ENCODE data around the gene EXOC4.

EXOC4 gene

GRCh38 chr7:133712544-133712943 is 459.7 kb downstream of the EXOC4 start:
- no peak for TF ChIP-seq POLR2AphosphoS5 (IDR thresholded peaks at IDR 0.05; ENCODE audit: borderline replicate concordance, low read depth, low read length)
- no peak for TF ChIP-seq EZH2 (IDR thresholded peaks at IDR 0.05)
- no peak for TF ChIP-seq FOXP2 (optimal IDR thresholded peaks at IDR 0.05; ENCODE audit: control extremely low read depth, extremely low read length, insufficient read depth)
- no peak for DNase-seq (ENCODE audit: low read depth, low spot score)
- Histone ChIP-seq H3K9ac (ENCODE audit: insufficient read length) (no peak overlapping the region), H3K27ac (no peak overlapping the region), H3K36me3 (ENCODE audit: insufficient read depth, low read length) (no peaks in the 10 kb centered on the region), H3K9me3 (ENCODE audit: low read depth, low read length) (no peaks in the 10 kb centered on the region), H3K4me3 (no peak overlapping the region)

- H3K36me3 ChIP-seq (ENCODE audit: insufficient read depth, low read length): no peaks in the 10 kb centered on the region
- H3K4me3 ChIP-seq: no peak overlapping the region
- H3K9me3 ChIP-seq (ENCODE audit: low read depth, low read length): no peaks in the 10 kb centered on the region
- no peak overlapping the region for H3K9ac ChIP-seq (ENCODE audit: insufficient read length)
- no peak for TF ChIP-seq FOXP2 (optimal IDR thresholded peaks at IDR 0.05; ENCODE audit: control extremely low read depth, extremely low read length, insufficient read depth)
- no peak for TF ChIP-seq EZH2 (IDR thresholded peaks at IDR 0.05)
- TF ChIP-seq POLR2AphosphoS5 (IDR thresholded peaks at IDR 0.05; ENCODE audit: borderline replicate concordance, low read depth, low read length): no peak
- DNase-seq (ENCODE audit: low read depth, low spot score): no peak
- H3K27ac ChIP-seq: no peak overlapping the region
These were observed 461.8 kb downstream of the EXOC4 start for GRCh38 chr7:133714654-133715053.

GRCh38 chr7:133718131-133718530 is 465.3 kb downstream of the EXOC4 start:
- DNase-seq (ENCODE audit: low read depth, low spot score): no peak
- Histone ChIP-seq H3K9ac (ENCODE audit: insufficient read length) (no peak overlapping the region), H3K36me3 (ENCODE audit: insufficient read depth, low read length) (no peaks in the 10 kb centered on the region), H3K4me3 (no peak overlapping the region), H3K9me3 (ENCODE audit: low read depth, low read length) (no peaks in the 10 kb centered on the region), H3K27ac (no peak overlapping the region)
- TF ChIP-seq EZH2 (IDR thresholded peaks at IDR 0.05) (no peak), FOXP2 (optimal IDR thresholded peaks at IDR 0.05; ENCODE audit: control extremely low read depth, extremely low read length, insufficient read depth) (no peak), POLR2AphosphoS5 (IDR thresholded peaks at IDR 0.05; ENCODE audit: borderline replicate concordance, low read depth, low read length) (no peak)

GRCh38 chr7:133723044-133723443 is 470.2 kb downstream of the EXOC4 start:
- TF ChIP-seq FOXP2 (optimal IDR thresholded peaks at IDR 0.05; ENCODE audit: control extremely low read depth, extremely low read length, insufficient read depth): no peak
- no peak for TF ChIP-seq EZH2 (IDR thresholded peaks at IDR 0.05)
- no peak for TF ChIP-seq POLR2AphosphoS5 (IDR thresholded peaks at IDR 0.05; ENCODE audit: borderline replicate concordance, low read depth, low read length)
- no peak overlapping the region for H3K27ac ChIP-seq
- H3K36me3 ChIP-seq (ENCODE audit: insufficient read depth, low read length): no peaks in the 10 kb centered on the region
- no peak overlapping the region for H3K4me3 ChIP-seq
- H3K9ac ChIP-seq (ENCODE audit: insufficient read length): no peak overlapping the region
- DNase-seq (ENCODE audit: low read depth, low spot score): no peak
- H3K9me3 ChIP-seq (ENCODE audit: low read depth, low read length): no peaks in the 10 kb centered on the region

GRCh38 chr7:133724148-133724547 is 471.3 kb downstream of the EXOC4 start:
- Histone ChIP-seq H3K27ac (no peak overlapping the region), H3K36me3 (ENCODE audit: insufficient read depth, low read length) (no peaks in the 10 kb centered on the region), H3K9me3 (ENCODE audit: low read depth, low read length) (no peaks in the 10 kb centered on the region), H3K9ac (ENCODE audit: insufficient read length) (no peak overlapping the region), H3K4me3 (no peak overlapping the region)
- no peak for DNase-seq (ENCODE audit: low read depth, low spot score)
- TF ChIP-seq FOXP2 (optimal IDR thresholded peaks at IDR 0.05; ENCODE audit: control extremely low read depth, extremely low read length, insufficient read depth) (no peak), POLR2AphosphoS5 (IDR thresholded peaks at IDR 0.05; ENCODE audit: borderline replicate concordance, low read depth, low read length) (no peak), EZH2 (IDR thresholded peaks at IDR 0.05) (no peak)

- Histone ChIP-seq H3K9ac (ENCODE audit: insufficient read length) (no peak overlapping the region), H3K9me3 (ENCODE audit: low read depth, low read length) (no peaks in the 10 kb centered on the region), H3K27ac (no peak overlapping the region), H3K36me3 (ENCODE audit: insufficient read depth, low read length) (no peaks in the 10 kb centered on the region), H3K4me3 (no peak overlapping the region)
- DNase-seq (ENCODE audit: low read depth, low spot score): no peak
- no peak for TF ChIP-seq EZH2 (IDR thresholded peaks at IDR 0.05)
These were observed 471.8 kb downstream of the EXOC4 start for GRCh38 chr7:133724694-133725093.

GRCh38 chr7:133727476-133728214 is 474.8 kb downstream of the EXOC4 start:
- H3K9ac ChIP-seq (ENCODE audit: insufficient read length): no peak overlapping the region
- TF ChIP-seq POLR2AphosphoS5 (IDR thresholded peaks at IDR 0.05; ENCODE audit: borderline replicate concordance, low read depth, low read length) (no peak), FOXP2 (optimal IDR thresholded peaks at IDR 0.05; ENCODE audit: control extremely low read depth, extremely low read length, insufficient read depth) (no peak), EZH2 (IDR thresholded peaks at IDR 0.05) (no peak)
- DNase-seq (ENCODE audit: low read depth, low spot score): no peak
- H3K27ac ChIP-seq: no peak overlapping the region
- no peaks in the 10 kb centered on the region for H3K36me3 ChIP-seq (ENCODE audit: insufficient read depth, low read length)
- H3K4me3 ChIP-seq: no peak overlapping the region
- H3K9me3 ChIP-seq (ENCODE audit: low read depth, low read length): no peaks in the 10 kb centered on the region

GRCh38 chr7:133730360-133730759 is 477.5 kb downstream of the EXOC4 start:
- H3K9ac ChIP-seq (ENCODE audit: insufficient read length): no peak overlapping the region
- DNase-seq (ENCODE audit: low read depth, low spot score): no peak
- no peak overlapping the region for H3K4me3 ChIP-seq
- H3K9me3 ChIP-seq (ENCODE audit: low read depth, low read length): no peaks in the 10 kb centered on the region
- no peaks in the 10 kb centered on the region for H3K36me3 ChIP-seq (ENCODE audit: insufficient read depth, low read length)
- no peak overlapping the region for H3K27ac ChIP-seq
- TF ChIP-seq POLR2AphosphoS5 (IDR thresholded peaks at IDR 0.05; ENCODE audit: borderline replicate concordance, low read depth, low read length): no peak
- no peak for TF ChIP-seq FOXP2 (optimal IDR thresholded peaks at IDR 0.05; ENCODE audit: control extremely low read depth, extremely low read length, insufficient read depth)

- no peak overlapping the region for H3K9ac ChIP-seq (ENCODE audit: insufficient read length)
- no peaks in the 10 kb centered on the region for H3K9me3 ChIP-seq (ENCODE audit: low read depth, low read length)
- H3K27ac ChIP-seq: no peak overlapping the region
- no peak for DNase-seq (ENCODE audit: low read depth, low spot score)
- TF ChIP-seq POLR2AphosphoS5 (IDR thresholded peaks at IDR 0.05; ENCODE audit: borderline replicate concordance, low read depth, low read length): no peak
- no peak for TF ChIP-seq FOXP2 (optimal IDR thresholded peaks at IDR 0.05; ENCODE audit: control extremely low read depth, extremely low read length, insufficient read depth)
- no peak for TF ChIP-seq EZH2 (IDR thresholded peaks at IDR 0.05)
- no peaks in the 10 kb centered on the region for H3K36me3 ChIP-seq (ENCODE audit: insufficient read depth, low read length)
- H3K4me3 ChIP-seq: no peak overlapping the region
These were observed 480.5 kb downstream of the EXOC4 start for GRCh38 chr7:133733401-133733800.

All from SK-N-MC (cell line).